HG03558 (cell line): ENCODE results near the gene KIAA0825.
A peak's percentile ranks its signal among the peaks of the same experiment; 100 is the strongest.
"Not testable (repeated sequence)": the region's sequence is repeated elsewhere in the genome, so short reads cannot be mapped to it uniquely, and the experiment has no call there.

Source experiments
- ATAC-seq: cut with Tn5 transposase; IDR thresholded peaks from one replicate; pipeline ENCODE4 v1.9.1; 2021; ENCODE audit warnings: moderate number of reproducible peaks; ENCODE audit not compliant: unreplicated experiment; ENCODE audit errors: extremely low read depth

The KIAA0825 gene

DNA sequence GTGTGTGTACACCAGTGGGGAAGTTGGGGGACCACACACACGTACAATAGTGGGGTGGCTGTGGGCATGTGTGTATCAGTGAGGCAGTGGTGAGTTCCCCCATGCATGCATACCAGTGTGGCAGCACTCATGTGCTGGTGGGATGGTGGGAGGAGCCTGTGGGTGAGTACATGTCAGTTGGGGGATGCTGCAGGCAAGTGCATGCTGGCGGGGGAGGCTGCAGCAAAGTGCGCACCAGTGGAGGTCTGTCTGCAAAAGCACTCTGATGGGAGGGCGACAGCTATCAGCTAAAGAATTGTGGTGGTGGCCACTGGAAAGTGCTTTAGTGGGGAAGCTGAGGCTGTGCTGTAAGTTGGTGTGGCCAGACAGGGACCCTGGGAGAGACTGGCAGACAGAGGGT is 418.8 kb downstream of the KIAA0825 start:
- no peak for ATAC-seq

- ATAC-seq = no peak
These were observed 420.4 kb downstream of the KIAA0825 start for GRCh38 chr5:94197970-94198369.

DNA sequence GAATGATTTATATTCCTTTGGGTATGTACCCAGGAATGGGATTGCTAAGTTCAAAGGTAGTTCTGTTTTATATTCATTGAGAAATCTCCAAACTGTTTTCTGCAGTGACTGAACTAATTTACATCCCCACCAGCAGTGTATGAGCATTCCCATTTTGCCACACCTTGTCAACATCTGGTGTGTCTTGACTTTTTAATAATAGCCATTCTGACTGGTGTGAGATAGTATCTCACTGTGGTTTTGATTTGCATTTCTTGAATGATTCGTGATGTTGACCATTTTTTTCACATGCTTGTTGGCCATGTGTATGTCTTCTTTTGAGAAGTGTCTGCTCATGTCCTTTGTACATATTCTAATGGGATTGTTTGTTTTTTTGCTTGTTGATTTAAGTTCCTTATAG is 421.5 kb downstream of the KIAA0825 start:
- ATAC-seq = no peak

- no peak for ATAC-seq
These were observed 425.6 kb downstream of the KIAA0825 start for GRCh38 chr5:94192658-94193391.

GRCh38 chr5:94191604-94192003 is 426.8 kb downstream of the KIAA0825 start:
- ATAC-seq = no peak

- ATAC-seq = no peak
These were observed 429.7 kb downstream of the KIAA0825 start for GRCh38 chr5:94188725-94189124.

DNA sequence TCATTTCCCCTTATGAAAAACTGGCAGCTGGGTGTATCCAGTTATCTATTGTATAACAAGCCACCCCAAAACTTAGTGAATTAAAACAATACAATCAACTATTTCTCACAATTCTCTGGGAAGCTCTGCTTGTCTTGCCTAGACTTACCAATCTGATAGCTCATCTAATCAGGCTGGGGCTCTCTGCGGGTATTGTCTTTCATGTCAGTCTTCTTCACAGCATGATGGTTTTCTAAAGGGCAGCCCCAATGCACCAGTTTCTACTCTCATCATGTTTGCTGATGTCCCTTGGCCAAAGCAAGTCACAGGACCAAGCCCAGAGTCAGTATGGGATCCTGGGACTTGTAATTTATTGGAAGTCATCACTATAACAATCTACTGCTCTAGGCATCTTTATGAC is 433.5 kb downstream of the KIAA0825 start:
- ATAC-seq = no peak

- no peak for ATAC-seq
These were observed 436.5 kb downstream of the KIAA0825 start for GRCh38 chr5:94181895-94182294.

- no peak for ATAC-seq
These were observed 437.6 kb downstream of the KIAA0825 start for GRCh38 chr5:94180761-94181160.

DNA sequence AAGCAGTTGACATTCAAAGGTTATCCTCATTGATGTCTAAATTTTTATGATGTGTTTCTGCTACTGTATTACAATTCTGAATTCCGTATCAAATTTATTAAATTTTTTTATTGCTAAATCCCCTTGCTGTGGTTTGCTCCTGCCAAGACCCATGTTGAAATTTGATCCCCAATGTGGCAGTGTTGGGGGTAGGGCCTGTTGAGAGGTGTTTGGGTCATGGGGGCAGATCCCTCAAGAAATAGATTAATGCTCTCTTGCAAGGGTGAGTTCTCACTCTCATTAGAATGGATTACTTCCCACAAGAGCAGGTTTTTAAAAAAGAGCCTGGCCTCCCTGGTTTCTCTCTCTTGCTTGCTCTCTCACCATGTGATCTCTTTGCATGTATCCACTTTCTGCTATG is 442.5 kb downstream of the KIAA0825 start:
- ATAC-seq = no peak

- no peak for ATAC-seq
These were observed 443.5 kb downstream of the KIAA0825 start for GRCh38 chr5:94174748-94175411.

DNA sequence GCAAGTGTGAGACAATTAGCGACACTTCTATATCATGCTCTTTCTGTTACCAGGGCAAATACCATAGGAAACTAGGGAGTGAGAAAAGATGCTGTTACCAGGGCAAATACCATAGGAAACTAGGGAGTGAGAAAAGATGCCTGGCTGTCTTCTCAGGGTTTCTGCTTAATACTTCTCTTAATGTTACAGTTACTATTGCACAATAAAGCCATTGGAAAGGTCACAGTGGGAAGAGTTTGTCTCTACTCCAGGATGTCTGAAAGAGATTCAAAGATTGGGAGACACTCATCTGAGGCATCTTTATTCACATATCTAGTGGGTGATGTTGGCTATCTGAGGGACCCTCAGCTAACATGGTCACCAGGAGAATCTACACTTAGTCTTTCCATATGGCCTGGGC is 445.3 kb downstream of the KIAA0825 start:
- ATAC-seq = no peak

- ATAC-seq = not testable (repeated sequence)
These were observed 447.3 kb downstream of the KIAA0825 start for GRCh38 chr5:94171070-94171469.

DNA sequence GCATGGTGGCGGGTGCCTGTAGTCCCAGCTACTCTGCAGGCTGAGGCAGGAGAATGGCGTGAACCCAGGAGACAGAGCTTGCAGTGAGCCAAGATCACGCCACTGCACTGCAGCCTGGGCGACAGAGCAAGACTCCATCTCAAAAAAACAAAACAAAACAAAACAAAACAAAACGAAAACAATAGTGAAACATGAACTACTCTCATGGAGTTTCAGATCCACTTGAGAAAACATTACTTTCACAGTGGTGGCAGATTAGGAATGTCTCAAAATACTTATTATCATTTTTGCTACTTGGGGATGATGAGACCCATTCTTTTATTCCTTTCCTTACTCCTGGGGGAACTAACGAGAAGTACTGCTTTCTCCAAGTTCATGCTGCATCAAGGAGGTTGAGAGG is 448.2 kb downstream of the KIAA0825 start:
- ATAC-seq = peak; percentile 71

- no peak for ATAC-seq
These were observed 450.3 kb downstream of the KIAA0825 start for GRCh38 chr5:94168151-94168550.

GRCh38 chr5:94161801-94162200 is 456.6 kb downstream of the KIAA0825 start:
- ATAC-seq = no peak

GRCh38 chr5:94159144-94159543 is 459.3 kb downstream of the KIAA0825 start:
- no peak for ATAC-seq

- ATAC-seq = no peak
These were observed 460.5 kb downstream of the KIAA0825 start for GRCh38 chr5:94157704-94158539.

GRCh38 chr5:94154672-94155071 is 463.7 kb downstream of the KIAA0825 start:
- ATAC-seq = no peak

DNA sequence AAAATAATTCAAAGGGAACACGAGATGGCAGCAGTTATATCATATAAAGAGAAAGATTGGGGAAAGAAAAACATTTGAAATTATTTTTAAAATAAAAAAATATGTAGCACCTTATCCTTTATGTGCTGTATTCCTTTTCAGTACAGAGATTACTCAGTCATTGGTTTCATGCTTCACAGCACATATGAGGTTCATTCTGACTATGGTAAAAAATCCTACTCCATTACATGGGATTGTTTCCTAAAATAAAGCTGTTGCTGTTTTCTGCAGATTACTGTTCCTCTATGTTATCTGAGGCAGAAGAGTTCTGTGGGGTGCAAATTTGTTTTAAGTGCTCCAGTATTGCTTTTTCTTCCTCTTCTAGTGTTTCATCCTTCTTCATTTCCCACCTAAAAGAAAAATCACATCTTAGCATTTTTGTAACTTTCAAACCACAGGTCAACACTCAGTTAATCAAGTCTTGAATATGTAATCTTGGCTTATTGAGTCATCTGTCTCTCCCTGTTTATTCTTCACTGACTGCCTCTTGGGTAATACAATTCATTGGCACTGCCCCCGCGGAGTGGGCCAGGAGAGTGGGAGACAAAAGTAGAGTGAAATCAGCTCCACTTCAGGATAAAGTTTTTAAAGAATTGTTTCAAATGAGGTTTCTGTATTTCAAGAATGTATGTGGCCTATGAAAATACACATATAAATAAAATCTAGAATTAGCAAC is 464.5 kb downstream of the KIAA0825 start:
- no peak for ATAC-seq
